WTC11 (cell line): ENCODE data around the gene PSD4. TPM values are rescaled to one million over a fixed set of nuclear protein-coding genes. Genes with fewer than 3 reads are reported as not detected.

Experiments used
- ATAC-seq: fragments of 200-7000 bp; cut with Tn5 transposase; 2 replicates; pipeline ENCODE4 v1.10.0; 2021; ENCODE audit warnings: mild to moderate bottlenecking, moderate library complexity
- CTCF ChIA-PET: fragments of 300-600 bp; sonication (Branson Sonifier 250); formaldehyde crosslinking; loops from one replicate; lab custom pipeline; 2021; ENCODE audit warnings: antibody characterized with exemption; lab: Charles Lee
- POLR2A ChIA-PET: fragments of 350-600 bp; sonication (Branson Sonifier 250); formaldehyde crosslinking; loops from one replicate; lab custom pipeline; 2021; ENCODE audit warnings: antibody characterized with exemption; lab: Charles Lee
- DNase-seq: peaks from one replicate; pipeline ENCODE4 v3.0.0; 2021; ENCODE audit warnings: low spot score
- H3K27ac Mint-ChIP-seq: 2 replicates; pipeline ENCODE4 v1.8.0; 2021; ENCODE audit warnings: mixed read lengths
- H3K27me3 Mint-ChIP-seq: 2 replicates; pipeline ENCODE4 v1.8.0; 2021; ENCODE audit warnings: low read depth, mild to moderate bottlenecking, moderate library complexity, mixed read lengths
- H3K36me3 Mint-ChIP-seq: 2 replicates; pipeline ENCODE4 v1.8.0; 2021; ENCODE audit warnings: mixed read lengths
- H3K4me1 Mint-ChIP-seq: 2 replicates; pipeline ENCODE4 v1.8.0; 2022; ENCODE audit warnings: mixed read lengths
- H3K4me3 Mint-ChIP-seq: 2 replicates; pipeline ENCODE4 v1.8.0; 2021; ENCODE audit warnings: mild to moderate bottlenecking, moderate library complexity, mixed read lengths
- H3K9me3 Mint-ChIP-seq: 2 replicates; pipeline ENCODE4 v1.8.0; 2021; ENCODE audit warnings: mixed read lengths
- CBFB ChIP-seq: sonication (generic); formaldehyde crosslinking; IDR thresholded peaks from 2 replicates; pipeline ENCODE4 v1.8.1; 2022; ENCODE audit warnings: mild to moderate bottlenecking, low read depth, missing genetic modification reagents
- ELF4 ChIP-seq: sonication (generic); formaldehyde crosslinking; IDR thresholded peaks from 2 replicates; pipeline ENCODE4 v1.8.1; 2022; ENCODE audit warnings: low read depth, mild to moderate bottlenecking, moderate library complexity, missing genetic modification reagents
- ETV6 ChIP-seq: sonication (generic); formaldehyde crosslinking; IDR thresholded peaks from 2 replicates; pipeline ENCODE4 v1.8.1; 2022; ENCODE audit warnings: mild to moderate bottlenecking, missing genetic modification reagents
- GABPB1 ChIP-seq: sonication (generic); formaldehyde crosslinking; IDR thresholded peaks from 2 replicates; pipeline ENCODE4 v1.8.1; 2023; ENCODE audit warnings: mild to moderate bottlenecking, missing genetic modification reagents
- GTF2I ChIP-seq: fragments of 250-450 bp; sonication (Bioruptor Pico); conservative IDR thresholded peaks from 2 replicates; pipeline ENCODE4 v1.4.0; 2021; ENCODE audit warnings: mild to moderate bottlenecking
- MYBL2 ChIP-seq: sonication (generic); formaldehyde crosslinking; IDR thresholded peaks from 2 replicates; pipeline ENCODE4 v1.8.1; 2023; ENCODE audit warnings: mild to moderate bottlenecking, moderate library complexity, missing genetic modification reagents
- RORB ChIP-seq: fragments of 250-450 bp; sonication (Bioruptor Pico); IDR thresholded peaks from 2 replicates; pipeline ENCODE4 v1.9.0; 2021; ENCODE audit warnings: mild to moderate bottlenecking
- TEAD1 ChIP-seq: sonication (generic); formaldehyde crosslinking; IDR thresholded peaks from 2 replicates; pipeline ENCODE4 v1.8.0; 2022; ENCODE audit warnings: mild to moderate bottlenecking, missing genetic modification reagents
- ZBTB21 ChIP-seq: sonication (generic); formaldehyde crosslinking; IDR thresholded peaks from 2 replicates; pipeline ENCODE4 v1.8.1; 2023; ENCODE audit warnings: mild to moderate bottlenecking, missing genetic modification reagents, borderline replicate concordance
- ZNF219 ChIP-seq: sonication (generic); formaldehyde crosslinking; IDR thresholded peaks from 2 replicates; pipeline ENCODE4 v1.8.0; 2023; ENCODE audit warnings: missing genetic modification reagents, mild to moderate bottlenecking, borderline replicate concordance
- ZNF232 ChIP-seq: sonication (generic); formaldehyde crosslinking; IDR thresholded peaks from 2 replicates; pipeline ENCODE4 v1.8.0; 2022; ENCODE audit warnings: mild to moderate bottlenecking, missing genetic modification reagents
- ZNF263 ChIP-seq: sonication (generic); formaldehyde crosslinking; IDR thresholded peaks from 2 replicates; pipeline ENCODE4 v1.8.1; 2022; ENCODE audit warnings: low read depth, mild to moderate bottlenecking, moderate library complexity, missing genetic modification reagents
- ZNF317 ChIP-seq: sonication (generic); formaldehyde crosslinking; IDR thresholded peaks from 2 replicates; pipeline ENCODE4 v1.8.1; 2023; ENCODE audit warnings: low read depth, mild to moderate bottlenecking, moderate library complexity, missing genetic modification reagents, borderline replicate concordance
- ZNF396 ChIP-seq: fragments of 250-450 bp; sonication (Bioruptor Pico); IDR thresholded peaks from 2 replicates; pipeline ENCODE4 v1.8.0; 2021; ENCODE audit warnings: mild to moderate bottlenecking, moderate library complexity, borderline replicate concordance
- ZNF423 ChIP-seq: fragments of 250-450 bp; sonication (Bioruptor Pico); IDR thresholded peaks from 2 replicates; pipeline ENCODE4 v2.1.2; 2022; ENCODE audit warnings: mild to moderate bottlenecking, moderate library complexity
- total RNA-seq: library from RNA; stranded (reverse); gene quantifications from 3 replicates; pipeline ENCODE4 v1.2.3, GENCODE V29; 2021
- TF ChIP-seq, protein P1 (sequence below): sonication (generic); formaldehyde crosslinking; IDR thresholded peaks from 2 replicates; pipeline ENCODE4 v1.8.0; 2022; ENCODE audit warnings: mild to moderate bottlenecking, missing genetic modification reagents
- TF ChIP-seq, protein P2 (sequence below): fragments of 250-450 bp; sonication (Bioruptor Pico); IDR thresholded peaks from 2 replicates; pipeline ENCODE4 v1.9.0; 2021; ENCODE audit warnings: mild to moderate bottlenecking
- TF ChIP-seq, protein P3 (sequence below): sonication (generic); formaldehyde crosslinking; IDR thresholded peaks from 2 replicates; pipeline ENCODE4 v1.8.1; 2023; ENCODE audit warnings: mild to moderate bottlenecking, moderate library complexity, missing genetic modification reagents
- TF ChIP-seq, protein P4 (sequence below): fragments of 250-450 bp; sonication (Bioruptor Pico); conservative IDR thresholded peaks from 2 replicates; pipeline ENCODE4 v1.9.0; 2021; ENCODE audit warnings: mild to moderate bottlenecking
- TF ChIP-seq, protein P5 (sequence below): fragments of 200-600 bp; IDR thresholded peaks from 2 replicates; pipeline ENCODE4 v1.8.0; 2022; ENCODE audit warnings: antibody characterized with exemption
- TF ChIP-seq, protein P6 (sequence below): sonication (generic); formaldehyde crosslinking; IDR thresholded peaks from 2 replicates; pipeline ENCODE4 v1.8.1; 2023; ENCODE audit warnings: mild to moderate bottlenecking, missing genetic modification reagents
- TF ChIP-seq, protein P7 (sequence below): fragments of 250-450 bp; sonication (Bioruptor Pico); IDR thresholded peaks from 2 replicates; pipeline ENCODE4 v1.9.0; 2021; ENCODE audit warnings: moderate library complexity, mild to moderate bottlenecking, inconsistent platforms, borderline replicate concordance
- TF ChIP-seq, protein P8 (sequence below): sonication (generic); formaldehyde crosslinking; IDR thresholded peaks from 2 replicates; pipeline ENCODE4 v1.8.1; 2022; ENCODE audit warnings: mild to moderate bottlenecking, missing genetic modification reagents, moderate library complexity, borderline replicate concordance

Gene PSD4
- total RNA-seq, 1 experiment from 2014 or later, result 1.5 TPM

DNA sequence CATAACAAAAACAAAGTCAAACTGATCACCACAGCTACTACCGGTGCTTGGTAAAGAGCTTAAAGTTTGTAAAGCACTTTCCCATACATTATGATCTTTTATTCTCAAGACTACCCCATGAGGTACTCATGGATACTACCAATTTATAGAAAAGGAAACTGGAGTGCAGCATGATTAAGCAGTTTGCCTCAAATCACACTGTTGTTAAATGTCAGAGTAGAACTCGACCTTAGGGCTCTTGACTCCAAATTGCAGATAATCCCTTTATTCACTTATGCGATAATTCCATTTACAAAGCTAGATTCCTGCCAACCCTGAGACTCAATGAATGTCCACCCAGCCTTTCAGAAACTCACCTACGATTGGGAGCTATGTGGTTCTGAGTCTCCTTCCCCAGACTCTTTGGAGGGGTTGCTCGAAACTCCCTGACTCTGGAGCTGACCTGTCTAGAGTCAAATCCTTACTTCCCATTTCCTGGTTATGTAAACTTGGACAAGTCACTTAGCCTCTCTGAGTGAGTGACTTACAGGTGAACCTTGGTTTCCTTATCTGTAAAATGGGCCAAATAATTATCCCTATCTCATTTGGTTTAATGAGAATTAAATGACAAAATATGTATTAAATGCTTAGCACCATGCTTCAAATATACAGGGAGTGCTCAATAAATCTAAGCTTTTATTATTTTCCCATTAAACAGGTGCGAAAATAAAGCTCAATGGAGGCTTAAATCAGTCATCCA, 47.4 kb downstream of the PSD4 start:
- Mint-ChIP-seq H3K27me3 (no peaks in the 10 kb centered on the region), H3K36me3 (no peaks in the 10 kb centered on the region), H3K9me3 (no peaks in the 10 kb centered on the region), H3K4me3 (no peak overlapping the region), H3K4me1 (peaks cover 37% of the 10 kb centered on the region), H3K27ac (no peak overlapping the region)
- CTCF ChIA-PET, result interaction anchor here (0.6 to 2.4 kb wide), 6 partner anchors 10 to 160 kb away, joined by 3 to 9 read pairs (median 6); no protein-coding TSS in a partner anchor
- ATAC-seq (no peak), DNase-seq (no peak)
- TF ChIP-seq TEAD1 (CRISPR knock-in tag) (no peak), ZNF317 (CRISPR knock-in tag) (no peak), ZBTB21 (no peak), CBFB (no peak), ZNF263 (CRISPR knock-in tag) (no peak)
- TF ChIP-seq, protein P1, sequence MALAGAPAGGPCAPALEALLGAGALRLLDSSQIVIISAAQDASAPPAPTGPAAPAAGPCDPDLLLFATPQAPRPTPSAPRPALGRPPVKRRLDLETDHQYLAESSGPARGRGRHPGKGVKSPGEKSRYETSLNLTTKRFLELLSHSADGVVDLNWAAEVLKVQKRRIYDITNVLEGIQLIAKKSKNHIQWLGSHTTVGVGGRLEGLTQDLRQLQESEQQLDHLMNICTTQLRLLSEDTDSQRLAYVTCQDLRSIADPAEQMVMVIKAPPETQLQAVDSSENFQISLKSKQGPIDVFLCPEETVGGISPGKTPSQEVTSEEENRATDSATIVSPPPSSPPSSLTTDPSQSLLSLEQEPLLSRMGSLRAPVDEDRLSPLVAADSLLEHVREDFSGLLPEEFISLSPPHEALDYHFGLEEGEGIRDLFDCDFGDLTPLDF (CRISPR knock-in tag), result no peak
- TF ChIP-seq, protein P2, sequence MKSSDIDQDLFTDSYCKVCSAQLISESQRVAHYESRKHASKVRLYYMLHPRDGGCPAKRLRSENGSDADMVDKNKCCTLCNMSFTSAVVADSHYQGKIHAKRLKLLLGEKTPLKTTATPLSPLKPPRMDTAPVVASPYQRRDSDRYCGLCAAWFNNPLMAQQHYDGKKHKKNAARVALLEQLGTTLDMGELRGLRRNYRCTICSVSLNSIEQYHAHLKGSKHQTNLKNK (CRISPR knock-in tag), result no peak
- TF ChIP-seq, protein P3, sequence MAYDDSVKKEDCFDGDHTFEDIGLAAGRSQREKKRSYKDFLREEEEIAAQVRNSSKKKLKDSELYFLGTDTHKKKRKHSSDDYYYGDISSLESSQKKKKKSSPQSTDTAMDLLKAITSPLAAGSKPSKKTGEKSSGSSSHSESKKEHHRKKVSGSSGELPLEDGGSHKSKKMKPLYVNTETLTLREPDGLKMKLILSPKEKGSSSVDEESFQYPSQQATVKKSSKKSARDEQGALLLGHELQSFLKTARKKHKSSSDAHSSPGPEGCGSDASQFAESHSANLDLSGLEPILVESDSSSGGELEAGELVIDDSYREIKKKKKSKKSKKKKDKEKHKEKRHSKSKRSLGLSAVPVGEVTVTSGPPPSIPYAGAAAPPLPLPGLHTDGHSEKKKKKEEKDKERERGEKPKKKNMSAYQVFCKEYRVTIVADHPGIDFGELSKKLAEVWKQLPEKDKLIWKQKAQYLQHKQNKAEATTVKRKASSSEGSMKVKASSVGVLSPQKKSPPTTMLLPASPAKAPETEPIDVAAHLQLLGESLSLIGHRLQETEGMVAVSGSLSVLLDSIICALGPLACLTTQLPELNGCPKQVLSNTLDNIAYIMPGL (CRISPR knock-in tag), result no peak
- TF ChIP-seq, protein P4, sequence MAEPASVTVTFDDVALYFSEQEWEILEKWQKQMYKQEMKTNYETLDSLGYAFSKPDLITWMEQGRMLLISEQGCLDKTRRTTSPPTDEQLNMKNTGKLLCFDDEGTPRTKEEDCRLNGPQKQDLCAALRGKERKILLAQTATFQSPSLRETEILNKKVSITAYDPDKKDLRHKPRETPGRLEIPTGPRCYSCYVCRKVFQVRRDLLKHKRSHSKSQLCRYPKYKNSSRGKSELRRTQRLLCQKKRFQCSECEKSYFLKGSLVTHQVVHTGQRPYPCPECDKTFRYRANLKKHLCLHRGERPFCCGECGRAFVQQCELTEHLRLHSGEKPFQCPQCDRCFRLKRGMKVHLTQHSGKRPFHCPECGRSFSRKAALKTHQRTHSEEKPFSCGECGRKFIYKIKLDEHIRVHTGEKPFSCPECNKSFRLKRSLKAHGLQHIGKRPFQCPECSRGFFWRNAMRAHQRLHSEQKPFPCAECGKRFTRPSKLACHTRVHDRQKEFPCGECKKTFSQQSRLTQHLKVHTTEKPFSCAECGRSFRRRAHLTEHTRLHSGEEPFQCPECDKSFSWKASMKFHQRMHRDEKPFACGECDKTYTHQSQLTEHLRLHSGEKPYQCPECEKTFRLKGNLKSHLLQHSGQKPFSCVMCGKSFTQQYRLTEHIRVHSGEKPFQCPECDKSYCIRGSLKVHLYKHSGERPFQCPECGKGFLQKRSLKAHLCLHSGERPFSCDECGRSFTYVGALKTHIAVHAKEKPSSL, result no peak
- POLR2A ChIA-PET, result no interaction called here

DNA sequence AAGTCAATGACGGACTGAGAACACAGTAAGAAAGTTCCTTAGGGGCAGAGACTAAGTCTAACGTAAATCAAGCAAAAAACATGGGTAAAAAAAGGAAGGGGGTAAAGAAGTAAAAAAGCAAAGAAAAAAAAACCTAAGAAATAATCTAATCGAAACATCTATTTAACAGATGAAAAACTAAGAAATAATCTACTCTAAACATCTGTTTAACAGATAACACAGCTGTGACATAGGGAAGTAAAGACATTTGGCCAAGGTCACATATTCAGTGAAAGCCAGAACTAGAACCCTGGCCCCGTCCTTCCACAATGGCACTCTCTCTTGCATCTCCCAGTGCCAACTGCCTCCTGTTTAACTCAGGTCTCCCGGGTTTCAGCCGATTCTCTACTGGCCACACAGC, 48.1 kb downstream of the PSD4 start:
- H3K4me3 Mint-ChIP-seq, result no peak overlapping the region
- TF ChIP-seq GTF2I (CRISPR knock-in tag), result no peak
- TF ChIP-seq ZNF232 (CRISPR knock-in tag), result no peak
- no peak for TF ChIP-seq MYBL2
- no peak for TF ChIP-seq ELF4 (CRISPR knock-in tag)
- TF ChIP-seq, protein P5, sequence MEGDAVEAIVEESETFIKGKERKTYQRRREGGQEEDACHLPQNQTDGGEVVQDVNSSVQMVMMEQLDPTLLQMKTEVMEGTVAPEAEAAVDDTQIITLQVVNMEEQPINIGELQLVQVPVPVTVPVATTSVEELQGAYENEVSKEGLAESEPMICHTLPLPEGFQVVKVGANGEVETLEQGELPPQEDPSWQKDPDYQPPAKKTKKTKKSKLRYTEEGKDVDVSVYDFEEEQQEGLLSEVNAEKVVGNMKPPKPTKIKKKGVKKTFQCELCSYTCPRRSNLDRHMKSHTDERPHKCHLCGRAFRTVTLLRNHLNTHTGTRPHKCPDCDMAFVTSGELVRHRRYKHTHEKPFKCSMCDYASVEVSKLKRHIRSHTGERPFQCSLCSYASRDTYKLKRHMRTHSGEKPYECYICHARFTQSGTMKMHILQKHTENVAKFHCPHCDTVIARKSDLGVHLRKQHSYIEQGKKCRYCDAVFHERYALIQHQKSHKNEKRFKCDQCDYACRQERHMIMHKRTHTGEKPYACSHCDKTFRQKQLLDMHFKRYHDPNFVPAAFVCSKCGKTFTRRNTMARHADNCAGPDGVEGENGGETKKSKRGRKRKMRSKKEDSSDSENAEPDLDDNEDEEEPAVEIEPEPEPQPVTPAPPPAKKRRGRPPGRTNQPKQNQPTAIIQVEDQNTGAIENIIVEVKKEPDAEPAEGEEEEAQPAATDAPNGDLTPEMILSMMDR, result no peak
- TF ChIP-seq RORB (CRISPR knock-in tag), result no peak
- TF ChIP-seq, protein P6, sequence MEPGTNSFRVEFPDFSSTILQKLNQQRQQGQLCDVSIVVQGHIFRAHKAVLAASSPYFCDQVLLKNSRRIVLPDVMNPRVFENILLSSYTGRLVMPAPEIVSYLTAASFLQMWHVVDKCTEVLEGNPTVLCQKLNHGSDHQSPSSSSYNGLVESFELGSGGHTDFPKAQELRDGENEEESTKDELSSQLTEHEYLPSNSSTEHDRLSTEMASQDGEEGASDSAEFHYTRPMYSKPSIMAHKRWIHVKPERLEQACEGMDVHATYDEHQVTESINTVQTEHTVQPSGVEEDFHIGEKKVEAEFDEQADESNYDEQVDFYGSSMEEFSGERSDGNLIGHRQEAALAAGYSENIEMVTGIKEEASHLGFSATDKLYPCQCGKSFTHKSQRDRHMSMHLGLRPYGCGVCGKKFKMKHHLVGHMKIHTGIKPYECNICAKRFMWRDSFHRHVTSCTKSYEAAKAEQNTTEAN, result no peak
- TF ChIP-seq, protein P7, sequence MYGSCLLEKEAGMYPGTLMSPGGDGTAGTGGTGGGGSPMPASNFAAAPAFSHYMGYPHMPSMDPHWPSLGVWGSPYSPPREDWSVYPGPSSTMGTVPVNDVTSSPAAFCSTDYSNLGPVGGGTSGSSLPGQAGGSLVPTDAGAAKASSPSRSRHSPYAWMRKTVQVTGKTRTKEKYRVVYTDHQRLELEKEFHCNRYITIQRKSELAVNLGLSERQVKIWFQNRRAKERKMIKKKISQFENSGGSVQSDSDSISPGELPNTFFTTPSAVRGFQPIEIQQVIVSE (CRISPR knock-in tag), result no peak
- no peak for TF ChIP-seq ZNF219 (CRISPR knock-in tag)
- TF ChIP-seq GABPB1 (CRISPR knock-in tag), result no peak
- TF ChIP-seq, protein P1 (CRISPR knock-in tag), result no peak
- no peak for TF ChIP-seq ZNF396 (CRISPR knock-in tag)
- TF ChIP-seq ZNF423 (CRISPR knock-in tag), result no peak
- TF ChIP-seq, protein P8, sequence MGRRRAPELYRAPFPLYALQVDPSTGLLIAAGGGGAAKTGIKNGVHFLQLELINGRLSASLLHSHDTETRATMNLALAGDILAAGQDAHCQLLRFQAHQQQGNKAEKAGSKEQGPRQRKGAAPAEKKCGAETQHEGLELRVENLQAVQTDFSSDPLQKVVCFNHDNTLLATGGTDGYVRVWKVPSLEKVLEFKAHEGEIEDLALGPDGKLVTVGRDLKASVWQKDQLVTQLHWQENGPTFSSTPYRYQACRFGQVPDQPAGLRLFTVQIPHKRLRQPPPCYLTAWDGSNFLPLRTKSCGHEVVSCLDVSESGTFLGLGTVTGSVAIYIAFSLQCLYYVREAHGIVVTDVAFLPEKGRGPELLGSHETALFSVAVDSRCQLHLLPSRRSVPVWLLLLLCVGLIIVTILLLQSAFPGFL (CRISPR knock-in tag), result no peak
- no peak for TF ChIP-seq ETV6

More for the DNA sequence above, 48.1 kb downstream of the PSD4 start:
- Mint-ChIP-seq H3K27ac (no peak overlapping the region), H3K9me3 (no peaks in the 10 kb centered on the region), H3K4me1 (peaks cover 36% of the 10 kb centered on the region), H3K36me3 (no peaks in the 10 kb centered on the region), H3K27me3 (no peaks in the 10 kb centered on the region)
- ATAC-seq (no peak), DNase-seq (no peak)
- CTCF ChIA-PET, result interaction anchor here (0.6 to 2.4 kb wide), 3 partner anchors 17 to 142 kb away, joined by 3 to 9 read pairs (median 8); no protein-coding TSS in a partner anchor
- POLR2A ChIA-PET, result no interaction called here
